GM12878 (cell line): Measurements from ENCODE around the gene CAB39L. TPM values are rescaled to one million over a fixed set of nuclear protein-coding genes. Genes with fewer than 3 reads are reported as not detected.
A peak's percentile ranks its signal among the peaks of the same experiment; 100 is the strongest.

ENCODE experiments used
- ATAC-seq: fragments of 200-7000 bp; cut with Tn5 transposase; 3 replicates; pipeline ENCODE4 v1.9.1; 2020; ENCODE audit warnings: mild to moderate bottlenecking, moderate library complexity
- Bru-seq: library from RNA; stranded (reverse); fragments of 400-500 nt; gene quantifications from one replicate; lab custom pipeline; 2021; lab: Mats Ljungman, UMichigan
- BruChase-seq, 2 experiments: library from RNA; stranded (reverse); fragments of 400-500 nt; gene quantifications; one replicate each; lab custom pipeline; 2021; lab: Mats Ljungman, UMichigan
- BruUV-seq: library from RNA; stranded (reverse); fragments of 400-500 nt; replicated peaks from 2 replicates; lab custom pipeline; 2021; lab: Mats Ljungman, UMichigan
- CTCF ChIA-PET: fragments of 300-600 bp; sonication (Branson Sonifier 250); formaldehyde crosslinking; extraction: SDS; loops from one replicate; lab custom pipeline; 2021; ENCODE audit warnings: inconsistent platforms; lab: Yijun Ruan, JAX
- POLR2A ChIA-PET: fragments of 350-600 bp; formaldehyde crosslinking; extraction: SDS; loops from one replicate; lab custom pipeline; 2021; ENCODE audit warnings: inconsistent platforms; lab: Charles Lee
- RAD21 ChIA-PET: fragments of 300-600 bp; sonication (Branson Sonifier 250); formaldehyde crosslinking; loops from one replicate; lab custom pipeline; 2023; ENCODE audit warnings: antibody characterized with exemption; ENCODE audit not compliant: unreplicated experiment; lab: Charles Lee
- SMC1A ChIA-PET: fragments of 300-600 bp; sonication (Branson Sonifier 250); formaldehyde crosslinking; loops from one replicate; lab custom pipeline; 2023; ENCODE audit not compliant: unreplicated experiment, uncharacterized antibody; lab: Charles Lee
- DNase-seq: peaks from one replicate; pipeline ENCODE4 v3.0.0-alpha.2; 2011; ENCODE audit warnings: low read depth, low spot score
- FAIRE-seq: peaks from 3 replicates; lab custom pipeline; 2011; peaks lifted over from hg19 to GRCh38; lab: Jason Lieb, UNC
- H2AFZ ChIP-seq: 2 replicates; pipeline ENCODE4 v1.6.0; 2011; ENCODE audit warnings: low read depth, low read length, control low read depth; ENCODE audit not compliant: control insufficient read depth
- H3K27ac ChIP-seq: 2 replicates; pipeline ENCODE4 v1.5.1; 2011; ENCODE audit warnings: control low read depth; ENCODE audit not compliant: control insufficient read depth, insufficient read depth
- H3K27me3 ChIP-seq, 2 experiments: replicated peaks in 1 of 2; 2 replicates each; pipeline versions ENCODE4 v1.6.0 to v1.6.1; 2011; ENCODE audit warnings: low read length in 1 of 2; ENCODE audit not compliant: control insufficient read depth in 2 of 2, insufficient read depth in 2 of 2
- H3K36me3 ChIP-seq, 2 experiments: 2 replicates each; pipeline ENCODE4 v1.5.1; 2011; ENCODE audit warnings: low read length in 1 of 2; ENCODE audit not compliant: control insufficient read depth in 2 of 2, insufficient read depth in 2 of 2
- H3K4me1 ChIP-seq: 2 replicates; pipeline ENCODE4 v1.6.1; 2011; ENCODE audit warnings: mild to moderate bottlenecking, low read length, moderate library complexity, mixed read lengths; ENCODE audit not compliant: control insufficient read depth, insufficient read depth
- H3K4me2 ChIP-seq: 2 replicates; pipeline ENCODE4 v1.6.0; 2011; ENCODE audit warnings: control low read depth; ENCODE audit not compliant: control insufficient read depth, insufficient read depth
- H3K4me3 ChIP-seq: fragments of 200-600 bp; sonication (generic); 2 replicates; pipeline ENCODE4 v1.5.1; 2016
- H3K79me2 ChIP-seq: 2 replicates; pipeline ENCODE4 v1.6.0; 2011; ENCODE audit warnings: low read length; ENCODE audit not compliant: control insufficient read depth, insufficient read depth
- H3K9ac ChIP-seq: 2 replicates; pipeline ENCODE4 v1.8.0; 2011; ENCODE audit warnings: low read length, control low read depth, mixed read lengths; ENCODE audit not compliant: control insufficient read depth, insufficient read depth
- H3K9me3 ChIP-seq: replicated peaks from 3 replicates; pipeline ENCODE4 v1.5.1; 2011; ENCODE audit warnings: mild to moderate bottlenecking, low read length; ENCODE audit not compliant: control insufficient read depth, insufficient read depth
- H4K20me1 ChIP-seq: 2 replicates; pipeline ENCODE4 v1.6.0; 2011; ENCODE audit not compliant: control insufficient read depth, insufficient read depth
- CBFB ChIP-seq: IDR thresholded peaks from 2 replicates; pipeline ENCODE4 v1.6.1; 2016; ENCODE audit warnings: antibody characterized with exemption, low read depth
- CREB1 ChIP-seq: IDR thresholded peaks from 2 replicates; pipeline ENCODE4 v1.6.1; 2012; ENCODE audit warnings: low read depth, mild to moderate bottlenecking, inconsistent platforms
- E4F1 ChIP-seq: fragments of 450-650 bp; IDR thresholded peaks from 2 replicates; pipeline ENCODE4 v1.6.1; 2018; ENCODE audit warnings: borderline replicate concordance, mild to moderate bottlenecking; ENCODE audit not compliant: partially characterized antibody
- NRF1 ChIP-seq: conservative IDR thresholded peaks from 2 replicates; pipeline ENCODE4 v1.6.1; 2011; ENCODE audit warnings: mild to moderate bottlenecking, low read depth, low read length, improper control_type of control experiment
- RFX5 ChIP-seq: IDR thresholded peaks from 2 replicates; pipeline ENCODE4 v1.6.1; 2011; ENCODE audit warnings: low read depth, low read length, improper control_type of control experiment
- RUNX3 ChIP-seq: IDR thresholded peaks from 2 replicates; pipeline ENCODE4 v1.6.1; 2012; ENCODE audit warnings: low read length, inconsistent platforms
- SRF ChIP-seq, 2 experiments: IDR thresholded peaks; 2 replicates each; pipeline ENCODE4 v1.6.1; 2011; ENCODE audit warnings: low read depth in 2 of 2, low read length in 2 of 2, mild to moderate bottlenecking in 1 of 2, moderate library complexity in 1 of 2
- TARDBP ChIP-seq: IDR thresholded peaks from 2 replicates; pipeline ENCODE4 v1.6.1; 2016; ENCODE audit warnings: borderline replicate concordance
- WRNIP1 ChIP-seq: IDR thresholded peaks from 2 replicates; pipeline ENCODE4 v1.6.1; 2011; ENCODE audit warnings: low read depth, low read length, improper control_type of control experiment, borderline replicate concordance
- ZNF592 ChIP-seq: fragments of 450-650 bp; IDR thresholded peaks from 2 replicates; pipeline ENCODE4 v1.6.1; 2017; ENCODE audit warnings: mild to moderate bottlenecking, moderate library complexity
- ZNF622 ChIP-seq: fragments of 450-650 bp; IDR thresholded peaks from 2 replicates; pipeline ENCODE4 v1.6.1; 2017; ENCODE audit warnings: mild to moderate bottlenecking, inconsistent platforms
- WGBS: methylation state at CpG from one replicate; pipeline ENCODE4 v1.1.6; 2016; ENCODE audit warnings: low lambda C conversion rate; ENCODE audit not compliant: insufficient replicate concordance, insufficient coverage; ENCODE audit errors: missing lambda C conversion rate; 5-methylcytosine and 5-hydroxymethylcytosine counted together
- in situ Hi-C: fragments of 300-500 bp; cut with MboI; formaldehyde crosslinking; loops from 9 replicates; pipeline ENCODE4 v1.14.3; 2018; ENCODE audit warnings: mixed read lengths
- intact Hi-C: fragments of 100-400 bp; cut with micrococcal nuclease; formaldehyde crosslinking; loops from one replicate; pipeline ENCODE4 v1.14.2; 2022; ENCODE audit not compliant: unreplicated experiment
- long read RNA-seq, 2 experiments: library from polyadenylated mRNA; unstranded; transcript quantifications; one replicate each; pipeline ENCODE4 v2.0.0, GENCODE V29; 2019 to 2020
- polyA minus RNA-seq, 3 experiments: library from RNA; depleted of rRNA, polyadenylated mRNA; stranded (reverse); fragments of >200 nt; gene quantifications; 2 replicates each; pipeline ENCODE4 v1.2.3, GENCODE V29; 2011
- polyA plus RNA-seq, 11 experiments: library from polyadenylated mRNA; depleted of rRNA in 4 of 11; unstranded in 6 of 11; stranded (reverse) in 5 of 11; fragments of >200 nt; fragmentation: Nextera tagmentation in 4 of 11; fragmentation: Illumina TruSeq in 1 of 11; extraction: Ambion mirVana in 4 of 11; extraction: Trizol in 1 of 11; gene quantifications; 1 replicate in 1 of 11; 2 replicates in 10 of 11; pipeline versions ENCODE4 v1.2.1 to v1.2.3, GENCODE V29; 2011 to 2016; ENCODE audit warnings: inconsistent platforms in 2 of 11, missing spikeins in 2 of 11, low read depth in 1 of 11
- total RNA-seq, 4 experiments: library from RNA; depleted of rRNA in 3 of 4; stranded (reverse); fragments of >200 nt in 3 of 4; fragmentation: Illumina TruSeq in 1 of 4; extraction: Trizol in 1 of 4; gene quantifications; 2 replicates each; pipeline versions ENCODE4 v1.2.1 to v1.2.3, GENCODE V29; 2013 to 2021

Gene CAB39L
- total RNA-seq (2013; cell fraction: nucleolus; rRNA removed): 3.0 and 3.2 TPM in 2 replicates
- 1.2 and 1.9 TPM in 2 replicates for total RNA-seq (2014; rRNA removed)
- 1.9 and 2.1 TPM in 2 replicates for total RNA-seq (2014; rRNA removed; fragmentation: Illumina TruSeq; extraction: Trizol)
- total RNA-seq (2021): 2.2 and 3.0 TPM in 2 replicates
- 2.6 TPM for polyA plus RNA-seq (2011; ENCODE audit: low read depth)
- polyA plus RNA-seq (2011; rRNA removed): 2.9 and 5.0 TPM in 2 replicates
- polyA plus RNA-seq (2011; cell fraction: cytosol; rRNA removed): 1.4 and 1.9 TPM in 2 replicates
- polyA plus RNA-seq (2011; cell fraction: nucleus; rRNA removed): 1.0 and 1.5 TPM in 2 replicates
- 2.8 and 3.0 TPM in 2 replicates for polyA plus RNA-seq (2012)
- 1.9 and 2.0 TPM in 2 replicates for polyA plus RNA-seq (2014; fragmentation: Illumina TruSeq; extraction: Trizol)
- polyA plus RNA-seq (2014; fragmentation: Nextera tagmentation; extraction: Ambion mirVana): 1 to 10 TPM in 1 of 2 experiments, under 1 TPM in 1; 0.88 to 1.6 TPM
- 1.0 and 1.4 TPM in 2 replicates for polyA plus RNA-seq (2014; rRNA removed)
- polyA plus RNA-seq (2016; fragmentation: Nextera tagmentation; extraction: Ambion mirVana): 1 to 10 TPM; 1.6 to 1.8 TPM
- 2.8 and 3.0 TPM in 2 replicates for polyA minus RNA-seq (2011; rRNA and poly(A)+ RNA removed)
- 1.0 and 1.9 TPM in 2 replicates for polyA minus RNA-seq (2011; cell fraction: cytosol; rRNA and poly(A)+ RNA removed)
- polyA minus RNA-seq (2011; cell fraction: nucleus; rRNA and poly(A)+ RNA removed): 1.1 and 1.2 TPM in 2 replicates
- percentile 50 among the genes with signal in this experiment for Bru-seq, nascent RNA
- percentile 46 among the genes with signal in this experiment for BruChase-seq, experiment 1, labeled RNA remaining after a 6-hour chase
- BruChase-seq, experiment 2, labeled RNA remaining after a 2-hour chase: percentile 45 among the genes with signal in this experiment
- long read RNA-seq, experiment 1: 0 reads
- long read RNA-seq, experiment 2, transcript CAB39L-205 (11 exons, 2,416 nt): major isoform, 14 of 21 reads
- long read RNA-seq, experiment 2, partial matches to known transcripts: 0 of 21 reads
- long read RNA-seq, experiment 2, other reads (novel, unspliced or antisense): 7 of 21 reads

GRCh38 chr13:49443704-49444523 is at the start of gene CAB39L, which contains the start of gene SETDB2:
Gene CAB39L (minus strand): TSS chr13:49444064. CDS start chr13:49382910, 61,154 bp downstream.
Gene SETDB2 (plus strand): TSS chr13:49444274. CDS start chr13:49451894, 7,620 bp downstream.
- POLR2A ChIA-PET: interaction anchor here (0.6 to 4.9 kb wide), 14 partner anchors 10 to 347 kb away, joined by 3 to 48 read pairs (median 4); partner anchors contain the start of genes ARL11, PHF11 and RCBTB1
- peaks cover 30% of the 10 kb centered on the region for H3K79me2 ChIP-seq
- no peak; the same call in 1 of the 2 replicates for TF ChIP-seq NRF1
- no peak for TF ChIP-seq ZNF622
- no peak for TF ChIP-seq WRNIP1
- peak; percentile 67; the same call in 1 of the 2 replicates for TF ChIP-seq TARDBP
- peak; percentile 89 for TF ChIP-seq CREB1
- TF ChIP-seq CBFB: 0 out of 2 replicates have a peak, but pooled peaks have one; percentile 51
- TF ChIP-seq RFX5: peak; percentile 74; the same call in 1 of the 2 replicates
- TF ChIP-seq ZNF592: peak; percentile 100
- peak; percentile 74 for TF ChIP-seq RUNX3
- TF ChIP-seq SRF (IDR thresholded peaks at IDR 0.05; ENCODE audit: low read depth in 2 of 2, low read length in 2 of 2): 0 out of 4 replicates have a peak, but pooled peaks of 1 of the 2 experiments have one; percentile 33
- peak; percentile 20 for TF ChIP-seq E4F1

More at GRCh38 chr13:49443704-49444523, at the start of gene CAB39L, which contains the start of gene SETDB2:
- WGBS: 1% methylated on average over 53 of the region's 53 CpGs
- Histone ChIP-seq H3K4me2 (peak within 1 kb of the TSS; percentile 75), H2AFZ (peak within 1 kb of the TSS; percentile 92), H4K20me1 (no peaks in the 10 kb centered on the region), H3K27ac (peak within 1 kb of the TSS; percentile 76), H3K9me3 (no peaks in the 10 kb centered on the region), H3K36me3 (no peaks in the 10 kb centered on the region), H3K27me3 (no peaks in the 10 kb centered on the region), H3K9ac (peak within 1 kb of the TSS; percentile 80), H3K4me3 (peak within 1 kb of the TSS; percentile 86), H3K4me1 (peaks cover 5% of the 10 kb centered on the region; the same call in 1 of the 2 replicates)
- BruUV-seq: no TSS peak
- intact Hi-C loops: loop anchor here (2.0 to 10.0 kb wide), 4 partner anchors 51 to 341 kb away; partner anchors contain the start of genes PHF11 and RCBTB1
- ChIA-PET RAD21 (interaction anchor here (0.6 to 3.3 kb wide), 9 partner anchors 8 to 333 kb away, joined by 3 to 22 read pairs (median 4); partner anchors contain the start of gene PHF11), SMC1A (interaction anchor here (0.8 to 3.5 kb wide), 13 partner anchors 8 to 347 kb away, joined by 3 to 21 read pairs (median 4); partner anchors contain the start of gene PHF11), CTCF (interaction anchor here (0.5 to 3.0 kb wide), 8 partner anchors 11 to 495 kb away, joined by 3 to 13 read pairs (median 4); partner anchors contain the start of gene PHF11)
- in situ Hi-C loops: no loop called here
- ATAC-seq: peak; percentile 95
- peak; percentile 98 for FAIRE-seq
- peak; percentile 99 for DNase-seq
